Endometrium (tissue), 2 donors: ENCODE measurements around the gene DIS3L2.
"Not testable (repeated sequence)": the region's sequence is repeated elsewhere in the genome, so short reads cannot be mapped to it uniquely, and the experiment has no call there.

ENCODE experiments used
- FAIRE-seq: peaks from 2 replicates; lab custom pipeline; 2012; peaks lifted over from hg19 to GRCh38; lab: Jason Lieb, UNC
- donor health status: control.
- donor health status: control.

DIS3L2 gene

DNA sequence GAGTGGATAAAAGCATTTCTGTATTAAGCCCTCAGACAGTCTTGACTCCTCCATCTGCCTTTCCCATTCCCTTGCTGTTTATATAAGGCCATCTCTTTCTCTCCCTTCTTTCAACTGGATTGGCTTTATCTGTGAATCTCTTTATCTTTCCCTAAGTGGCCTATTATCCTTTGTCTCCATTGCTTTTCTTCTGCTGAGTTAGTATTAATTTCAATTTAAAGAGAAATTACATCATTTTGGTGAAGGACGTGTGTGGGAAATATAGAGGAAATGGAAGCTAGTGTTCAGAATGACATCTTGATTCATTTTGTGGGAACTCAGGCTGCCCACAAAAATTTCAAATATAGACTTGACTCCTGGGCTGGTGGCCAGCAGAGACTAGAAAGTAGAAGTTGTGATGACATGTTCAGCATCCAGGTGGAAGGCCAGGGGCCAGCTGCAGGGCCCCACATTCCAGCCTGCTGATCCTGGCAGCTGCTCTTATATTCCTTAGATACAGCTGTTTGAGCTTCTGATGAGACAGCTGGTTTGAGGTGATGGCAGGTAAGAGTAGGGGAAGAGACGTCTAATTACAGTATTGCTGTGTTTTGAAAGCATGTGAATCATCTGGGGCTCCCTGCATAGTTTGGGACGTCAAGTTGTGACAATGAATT is 52.3 kb downstream of the DIS3L2 start:
- FAIRE-seq = no peak

- FAIRE-seq = no peak
Observed at GRCh38 chr2:232014681-232015080, 53.2 kb downstream of the DIS3L2 start.

DNA sequence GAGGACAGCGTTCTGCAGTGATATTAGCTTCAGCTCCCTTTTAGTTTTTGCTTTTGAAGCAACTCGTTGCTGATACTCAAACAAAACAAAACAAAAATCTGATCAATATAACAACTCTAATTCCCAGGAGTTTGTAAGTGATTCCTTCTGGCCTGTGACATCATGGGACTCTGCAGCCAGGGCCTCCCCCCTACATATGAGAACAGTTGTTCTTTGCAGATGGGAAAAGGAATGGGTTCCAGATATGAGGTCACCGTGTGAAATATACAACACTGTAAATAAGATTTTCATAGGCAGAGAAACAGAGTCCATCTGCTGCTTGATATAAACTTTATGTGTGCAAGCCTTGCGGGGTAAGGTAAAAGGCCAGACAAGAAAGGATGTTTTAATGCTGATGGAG is 56.7 kb downstream of the DIS3L2 start:
- no peak for FAIRE-seq

- FAIRE-seq = no peak
Observed at GRCh38 chr2:232022718-232023117, 61.2 kb downstream of the DIS3L2 start.

GRCh38 chr2:232023426-232023825 is 61.9 kb downstream of the DIS3L2 start:
- FAIRE-seq = no peak

DNA sequence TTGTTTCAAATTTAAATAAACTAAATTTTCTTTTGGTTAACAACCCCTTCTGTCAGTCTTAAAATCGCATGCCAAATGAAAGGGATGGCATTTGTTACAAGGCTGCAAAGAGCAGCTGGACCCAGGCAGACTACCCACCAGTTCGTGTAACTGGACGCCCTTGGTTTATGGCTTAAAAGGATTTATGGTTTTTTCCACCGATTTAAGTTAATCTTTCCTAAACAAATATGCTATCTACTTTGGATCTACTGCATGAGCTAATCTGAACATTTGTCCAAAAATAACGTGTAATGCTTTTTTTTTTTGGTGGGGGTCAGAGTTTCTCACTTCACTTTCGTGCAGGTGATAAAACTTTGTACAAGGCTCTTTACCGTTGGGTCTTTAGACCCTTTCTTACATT is 62.9 kb downstream of the DIS3L2 start:
- FAIRE-seq = no peak

GRCh38 chr2:232026910-232027309 is 65.4 kb downstream of the DIS3L2 start:
- no peak for FAIRE-seq

GRCh38 chr2:232027530-232027929 is 66.0 kb downstream of the DIS3L2 start:
- no peak for FAIRE-seq

- no peak for FAIRE-seq
Observed at GRCh38 chr2:232028071-232028470, 66.6 kb downstream of the DIS3L2 start.

GRCh38 chr2:232028631-232029030 is 67.1 kb downstream of the DIS3L2 start:
- FAIRE-seq = no peak

DNA sequence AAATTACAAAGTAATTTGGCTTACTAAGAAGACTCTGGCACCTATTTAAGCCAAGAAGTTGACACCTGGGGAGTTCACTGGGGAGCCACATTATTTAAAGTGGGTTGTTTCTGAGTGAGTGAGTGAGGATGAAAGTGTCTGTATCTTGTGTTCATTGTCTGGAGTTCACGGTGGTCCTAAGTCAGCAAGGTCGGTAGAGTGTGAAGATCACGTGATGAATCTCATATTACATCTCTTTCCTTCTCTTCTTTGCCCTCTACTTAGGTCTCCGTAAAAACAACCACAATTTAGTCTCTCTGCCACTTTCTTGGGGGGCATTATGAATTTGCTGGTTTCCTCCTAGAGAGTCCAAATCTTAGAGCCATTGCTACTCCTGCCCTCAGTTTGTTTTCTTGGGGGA is 67.8 kb downstream of the DIS3L2 start:
- FAIRE-seq = no peak

- FAIRE-seq = no peak
Observed at GRCh38 chr2:232030229-232030628, 68.7 kb downstream of the DIS3L2 start.

DNA sequence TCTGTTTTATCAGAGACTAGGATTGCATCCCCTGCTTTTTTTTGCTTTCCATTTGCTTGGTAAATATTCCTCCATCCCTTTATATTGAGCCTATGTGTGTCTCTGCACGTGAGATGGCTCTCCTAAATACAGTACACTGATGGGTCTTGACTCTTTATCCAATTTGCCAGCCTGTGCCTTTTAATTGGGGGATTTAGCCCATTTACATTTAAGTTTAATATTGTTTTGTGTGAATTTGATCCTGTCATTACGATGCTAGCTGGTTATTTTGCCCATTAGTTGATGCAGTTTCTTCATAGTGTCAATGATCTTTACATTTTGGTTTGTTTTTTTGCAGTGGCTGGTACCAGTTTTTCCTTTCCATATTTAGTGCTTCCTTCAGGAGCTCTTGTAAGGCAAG is 73.8 kb downstream of the DIS3L2 start:
- FAIRE-seq = not testable (repeated sequence)

DNA sequence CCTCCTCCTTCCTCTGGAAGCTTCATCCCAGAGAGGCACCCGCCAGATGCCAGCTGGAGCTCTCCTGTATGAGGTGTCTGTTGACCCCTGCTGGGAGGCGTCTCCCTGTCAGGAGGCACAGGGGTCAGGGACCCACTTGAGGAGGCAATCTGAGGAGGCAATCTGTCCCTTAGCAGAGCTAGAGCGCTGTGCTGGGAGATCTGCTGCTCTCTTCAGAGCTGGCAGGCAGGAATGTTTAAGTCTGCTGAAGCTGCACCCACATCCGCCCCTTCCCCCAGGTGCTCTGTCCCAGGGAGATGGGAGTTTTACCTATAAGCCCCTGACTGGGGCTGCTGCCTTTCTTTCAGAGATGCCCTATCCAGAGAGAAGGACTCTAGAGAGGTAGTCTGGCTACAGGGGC is 75.4 kb downstream of the DIS3L2 start:
- not testable (repeated sequence) for FAIRE-seq

- FAIRE-seq = no peak
Observed at GRCh38 chr2:232038251-232038880, 76.9 kb downstream of the DIS3L2 start.

GRCh38 chr2:232038881-232039485 is 77.5 kb downstream of the DIS3L2 start:
- FAIRE-seq = no peak

GRCh38 chr2:232042911-232043574 is 81.5 kb downstream of the DIS3L2 start:
- no peak for FAIRE-seq

- no peak for FAIRE-seq
Observed at GRCh38 chr2:232043966-232044365, 82.5 kb downstream of the DIS3L2 start.

- no peak for FAIRE-seq
Observed at GRCh38 chr2:232049350-232049749, 87.8 kb downstream of the DIS3L2 start.

GRCh38 chr2:232052591-232052990 is 91.1 kb downstream of the DIS3L2 start:
- no peak for FAIRE-seq

DNA sequence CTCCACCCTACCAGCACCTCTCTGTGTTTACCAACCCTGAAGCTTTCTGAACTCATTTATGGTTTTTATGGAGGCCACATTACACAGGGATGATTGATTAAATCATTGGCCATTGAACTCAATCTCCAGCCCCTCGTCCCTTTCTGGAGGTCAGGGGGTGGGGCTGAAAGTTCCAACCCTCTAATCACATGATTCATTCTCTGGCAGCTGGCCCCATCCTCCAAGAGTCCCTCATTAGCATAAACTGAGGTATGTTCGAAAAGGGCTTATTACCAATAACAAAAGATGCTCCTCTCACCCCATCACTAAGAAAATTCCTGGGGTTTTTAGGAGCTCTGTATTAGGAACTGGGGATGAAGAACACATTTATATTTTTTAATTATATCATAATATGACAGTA is 92.3 kb downstream of the DIS3L2 start:
- no peak for FAIRE-seq

GRCh38 chr2:232058063-232058877 is 96.8 kb downstream of the DIS3L2 start:
- no peak for FAIRE-seq
